ENCODE results near the gene NANOS2.
A peak's percentile ranks its signal among the peaks of the same experiment; 100 is the strongest.
"Not testable (repeated sequence)": the region's sequence is repeated elsewhere in the genome, so short reads cannot be mapped to it uniquely, and the experiment has no call there.

NANOS2 gene

DNA sequence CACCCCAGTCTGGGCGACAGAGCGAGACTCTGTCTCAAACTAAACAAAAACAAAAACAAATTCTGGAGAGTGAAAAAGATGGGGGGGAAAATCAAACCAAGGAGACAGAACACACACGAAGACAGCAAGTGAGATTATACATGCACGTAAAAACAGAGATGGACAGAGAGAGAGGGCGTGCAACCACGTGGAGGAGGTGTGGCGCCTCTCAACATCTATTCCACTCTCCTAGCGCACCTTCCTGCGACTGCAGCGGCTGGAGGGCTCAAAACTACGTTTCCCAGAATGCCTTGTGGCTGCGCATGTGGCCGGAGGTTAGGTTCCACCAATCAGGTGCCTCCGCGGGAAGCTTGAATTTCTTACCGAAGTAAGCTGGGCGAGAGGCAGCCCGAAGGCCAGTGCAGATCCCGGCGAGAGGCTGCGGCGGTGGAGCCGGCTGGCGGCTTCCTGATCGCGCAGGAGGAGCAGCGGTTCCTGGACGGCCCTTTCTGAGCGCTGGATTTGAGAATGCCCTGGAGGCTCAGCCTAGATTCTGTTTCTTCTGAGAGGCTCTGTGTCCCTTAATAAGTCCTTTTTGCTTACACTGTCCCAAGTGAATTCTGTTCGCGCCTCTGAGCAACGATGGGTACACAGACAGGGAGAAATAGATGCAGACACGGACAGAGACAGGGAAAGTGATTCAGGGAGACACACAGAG, 13.1 kb upstream of the NANOS2 start:
- DNase-seq (ENCODE audit: low spot score) = peak; percentile 92

- no peak for DNase-seq (ENCODE audit: low spot score)
These were observed 10.4 kb upstream of the NANOS2 start for GRCh38 chr19:45924891-45925447.

DNA sequence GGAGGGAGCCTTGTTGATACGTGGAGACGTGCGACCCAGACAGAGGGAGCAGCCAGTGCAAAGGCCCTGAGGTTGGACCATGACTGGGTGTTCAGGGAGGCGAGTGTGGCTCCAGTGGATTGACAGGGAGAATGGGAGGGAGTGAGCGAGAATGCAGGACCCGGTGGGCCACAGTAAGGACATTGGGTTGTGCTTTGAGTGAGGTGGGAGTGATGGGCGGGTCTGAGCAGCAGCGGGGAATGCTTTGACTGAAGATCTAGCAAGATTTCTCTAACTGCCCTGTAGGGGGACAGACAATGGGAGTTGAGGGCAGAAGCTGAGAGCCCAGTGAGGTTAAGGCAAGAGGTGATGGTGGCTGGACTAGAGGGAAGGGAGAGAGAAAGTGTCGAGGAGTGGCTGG, 7.7 kb upstream of the NANOS2 start:
- DNase-seq (ENCODE audit: low spot score) = no peak

GRCh38 chr19:45920458-45920857, 5.9 kb upstream of the NANOS2 start:
- DNase-seq (ENCODE audit: low spot score) = no peak

DNA sequence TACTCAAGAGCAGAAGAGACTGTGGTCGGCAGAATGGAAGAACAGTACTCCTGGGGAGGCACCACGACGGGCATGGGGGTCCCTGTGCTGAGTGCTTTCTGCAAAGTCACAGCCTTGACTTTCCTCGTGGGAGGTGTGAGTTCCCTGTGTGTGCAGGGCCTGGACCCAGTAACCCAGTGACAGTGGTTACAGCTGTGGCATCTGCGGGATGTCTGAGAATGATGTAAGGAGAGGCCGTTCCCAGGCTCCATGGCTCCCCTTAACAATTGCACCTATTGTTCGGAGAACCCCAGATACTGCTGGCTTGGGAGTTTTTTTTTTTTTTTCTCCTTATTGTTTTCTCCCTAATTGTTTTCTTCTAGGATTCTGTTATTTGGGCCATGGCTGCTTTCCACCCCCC, 5.1 kb upstream of the NANOS2 start:
- DNase-seq (ENCODE audit: low spot score) = no peak

DNA sequence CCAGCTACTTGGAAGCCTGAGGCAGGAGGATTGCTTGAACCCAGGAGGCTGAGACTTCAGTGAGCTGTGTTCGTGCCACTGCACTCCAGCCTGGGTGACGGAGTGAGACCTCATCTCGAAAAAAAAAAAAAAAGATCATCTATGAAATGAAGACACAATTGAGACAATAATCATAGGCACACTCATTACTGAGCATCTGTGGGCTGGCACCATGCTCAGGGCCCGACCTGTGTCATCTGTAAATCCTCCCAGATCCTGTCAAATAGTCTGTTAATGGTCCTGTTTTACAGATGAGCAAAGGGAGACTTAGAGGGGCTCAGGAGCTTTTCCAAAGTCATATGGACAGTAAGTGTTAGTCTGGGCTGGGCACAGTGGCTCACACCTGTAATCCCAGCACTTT, 4.1 kb upstream of the NANOS2 start:
- DNase-seq (ENCODE audit: low spot score) = no peak

DNA sequence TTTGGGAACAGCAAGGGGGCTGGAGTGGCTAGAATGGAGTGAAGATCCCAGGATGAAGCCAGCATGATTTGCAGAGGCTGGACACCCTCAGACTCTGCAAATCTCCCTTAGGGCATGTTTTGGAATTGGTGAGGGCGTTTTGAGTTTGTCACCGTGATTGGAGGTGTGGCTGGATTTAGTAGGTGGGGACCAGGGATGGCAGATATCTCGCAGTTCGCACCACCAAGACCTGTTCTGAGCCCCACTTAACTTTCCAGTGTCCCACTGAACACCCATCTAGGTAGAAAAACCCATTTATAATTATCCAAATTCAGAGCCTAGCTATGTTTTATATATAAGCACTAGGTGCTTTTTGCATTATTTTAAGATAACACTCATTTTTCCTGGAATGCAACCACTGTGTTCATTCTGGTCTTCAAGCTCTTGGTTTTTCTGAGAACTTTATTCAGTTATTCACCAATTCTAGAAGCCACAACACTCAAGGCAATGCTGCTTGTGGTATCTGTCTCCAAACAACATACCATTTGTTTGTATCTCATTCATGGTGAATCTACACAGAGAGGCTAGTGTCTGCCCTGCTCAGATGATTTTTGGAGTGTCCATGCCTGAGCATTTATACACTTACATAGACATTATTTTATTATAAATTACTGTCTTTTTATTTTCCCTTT, 3.0 kb upstream of the NANOS2 start:
- no peak for DNase-seq (ENCODE audit: low spot score)

- DNase-seq (ENCODE audit: low spot score) = no peak
These were observed 3.3 kb downstream of the NANOS2 start for GRCh38 chr19:45911291-45911690.

- DNase-seq (ENCODE audit: low spot score) = no peak
These were observed 5.6 kb downstream of the NANOS2 start for GRCh38 chr19:45908956-45909355.

DNA sequence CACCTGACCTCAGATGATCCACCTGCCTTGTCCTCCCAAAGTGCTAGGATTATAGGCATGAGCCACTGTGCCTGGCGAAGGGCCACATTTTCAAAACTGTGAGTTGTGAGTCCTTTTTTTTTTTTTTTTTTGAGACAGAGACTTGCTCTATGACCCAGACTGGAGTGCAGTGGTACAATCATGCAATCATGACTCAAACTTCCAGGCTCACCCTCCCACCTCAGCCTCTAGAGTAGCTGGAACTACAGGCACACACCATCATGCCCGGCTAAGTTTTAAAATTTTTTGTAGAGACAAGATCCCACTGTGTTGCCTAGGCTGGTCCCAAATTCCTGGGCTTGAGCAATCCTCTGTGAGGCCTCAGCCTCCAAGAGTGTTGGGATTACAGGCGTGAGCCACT, 8.4 kb downstream of the NANOS2 start:
- DNase-seq (ENCODE audit: low spot score) = no peak

DNA sequence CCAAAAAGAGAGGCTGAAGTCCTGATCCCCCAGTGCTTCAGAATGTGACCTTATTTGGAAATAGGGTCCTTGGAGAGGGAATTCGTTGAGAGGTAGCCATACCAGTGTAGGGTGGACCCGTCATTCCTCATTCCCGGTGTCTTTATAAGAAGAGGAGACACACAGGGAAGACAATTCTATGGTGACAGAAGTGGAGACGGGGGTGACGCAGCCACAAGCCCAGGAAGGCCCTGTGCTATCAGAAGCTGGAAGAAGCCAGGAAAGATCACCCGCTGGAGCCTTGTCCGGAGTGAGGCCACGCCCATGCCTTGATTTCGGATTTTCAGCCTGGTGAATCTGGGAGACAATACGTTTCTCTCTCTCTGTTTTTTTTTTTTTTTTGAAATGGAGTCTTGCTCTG, 9.6 kb downstream of the NANOS2 start:
- DNase-seq (ENCODE audit: low spot score) = no peak

GRCh38 chr19:45902651-45903625, 11.6 kb downstream of the NANOS2 start:
- peak; percentile 99 for DNase-seq (ENCODE audit: low spot score)

DNA sequence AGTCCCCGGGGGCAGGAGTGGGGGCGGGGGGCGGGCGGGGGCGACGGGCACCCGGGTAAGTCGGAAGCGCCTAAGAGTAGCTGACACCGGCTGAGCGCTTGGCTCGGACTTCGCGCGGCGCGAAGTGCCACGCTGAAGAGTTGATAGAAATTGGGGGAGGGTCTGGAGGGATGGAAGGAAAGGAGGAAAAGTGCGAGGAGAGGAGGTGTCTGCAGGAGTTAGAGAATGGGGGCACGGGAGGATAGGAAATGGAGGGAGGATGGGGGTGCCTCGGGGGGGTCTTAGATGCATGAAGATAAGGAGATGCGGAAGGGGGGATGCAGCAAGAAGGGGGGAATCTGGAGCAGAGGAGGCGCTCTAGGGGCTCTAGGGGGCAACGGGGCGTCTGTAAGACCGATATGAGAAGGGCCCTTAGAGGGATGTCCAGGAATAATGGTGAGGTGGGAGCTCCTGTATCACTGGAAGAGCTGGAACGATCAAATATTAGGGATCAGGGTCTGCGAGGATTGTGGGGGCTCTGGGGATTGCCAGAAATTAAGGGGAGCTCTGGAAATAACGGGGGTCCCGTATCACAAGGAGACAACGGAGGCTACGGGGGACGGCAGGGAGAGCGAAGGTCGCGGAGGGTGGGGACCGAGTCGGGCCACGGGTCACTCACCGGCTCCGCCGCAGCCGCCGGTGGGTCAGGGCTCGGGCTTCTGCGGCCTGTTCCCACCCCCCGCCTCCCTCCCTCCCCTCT, 12.5 kb downstream of the NANOS2 start, which contains the start of gene MYPOP:
MYPOP (minus strand) TSS at position 702 of the 739 bp plus-strand sequence. CDS start 840 bp downstream, outside the sequence.
- DNase-seq (ENCODE audit: low spot score) = no peak

DNA sequence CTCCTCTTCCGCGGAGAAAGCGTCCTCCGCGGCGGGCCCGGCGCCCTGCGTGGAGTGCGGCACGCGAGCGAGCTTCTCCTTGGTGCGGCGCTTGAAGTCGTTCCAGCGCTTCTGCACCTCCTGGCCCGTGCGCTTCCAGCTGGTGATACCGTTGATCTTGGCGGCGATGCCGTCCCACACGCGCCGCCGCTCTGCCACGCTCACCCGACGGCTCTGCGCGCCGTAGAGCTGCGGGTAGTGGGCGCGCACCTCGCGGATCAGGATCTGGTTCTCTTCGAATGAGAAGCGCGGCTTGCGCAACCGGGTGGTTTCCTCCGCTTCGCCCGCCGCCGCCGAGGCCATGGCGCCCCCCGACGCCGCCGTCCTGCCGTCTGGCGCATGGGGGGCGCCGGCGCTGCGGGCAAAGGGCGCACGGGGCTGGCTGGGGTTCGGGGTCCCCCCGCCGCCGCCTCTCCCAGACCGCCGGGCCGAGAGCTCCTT, 13.1 kb downstream of the NANOS2 start:
- DNase-seq (ENCODE audit: low spot score) = no peak

DNA sequence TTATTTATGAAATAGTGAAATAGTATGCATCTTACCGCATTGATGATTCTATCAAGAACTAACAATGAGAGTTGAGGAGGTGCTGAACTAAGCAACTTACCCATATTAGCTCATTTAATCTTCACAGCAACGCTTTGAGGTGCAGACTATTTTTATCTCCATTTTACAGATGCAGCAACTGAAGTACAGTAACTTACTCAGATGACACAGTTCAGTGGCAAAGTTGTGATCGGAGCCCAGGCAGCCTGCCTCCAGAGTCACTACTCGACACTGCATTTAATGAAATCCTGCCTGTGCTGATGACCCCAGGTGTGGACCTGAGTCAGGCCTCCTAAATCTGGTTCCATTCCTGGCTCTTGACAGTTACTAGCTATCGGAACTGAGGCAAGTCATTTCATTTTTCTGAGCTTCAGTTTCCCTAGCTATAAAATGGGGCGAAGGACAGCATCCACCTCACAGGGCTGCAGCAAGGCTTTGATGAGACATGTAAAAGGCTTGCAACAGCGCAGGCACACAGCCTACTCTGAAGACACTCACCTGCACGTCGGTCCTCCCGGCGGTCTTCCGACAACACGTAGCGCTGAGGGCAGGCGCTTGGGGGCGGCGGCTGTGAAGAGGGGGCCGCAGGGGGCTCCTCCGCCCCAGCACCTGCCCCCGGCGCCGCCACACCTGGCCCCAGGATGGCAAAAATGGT, 13.7 kb downstream of the NANOS2 start:
- DNase-seq (ENCODE audit: low spot score) = no peak

- DNase-seq (ENCODE audit: low spot score) = no peak
These were observed 14.5 kb downstream of the NANOS2 start for GRCh38 chr19:45899919-45900589.

- DNase-seq (ENCODE audit: low spot score) = no peak
These were observed 15.3 kb downstream of the NANOS2 start for GRCh38 chr19:45899253-45899652.

DNA sequence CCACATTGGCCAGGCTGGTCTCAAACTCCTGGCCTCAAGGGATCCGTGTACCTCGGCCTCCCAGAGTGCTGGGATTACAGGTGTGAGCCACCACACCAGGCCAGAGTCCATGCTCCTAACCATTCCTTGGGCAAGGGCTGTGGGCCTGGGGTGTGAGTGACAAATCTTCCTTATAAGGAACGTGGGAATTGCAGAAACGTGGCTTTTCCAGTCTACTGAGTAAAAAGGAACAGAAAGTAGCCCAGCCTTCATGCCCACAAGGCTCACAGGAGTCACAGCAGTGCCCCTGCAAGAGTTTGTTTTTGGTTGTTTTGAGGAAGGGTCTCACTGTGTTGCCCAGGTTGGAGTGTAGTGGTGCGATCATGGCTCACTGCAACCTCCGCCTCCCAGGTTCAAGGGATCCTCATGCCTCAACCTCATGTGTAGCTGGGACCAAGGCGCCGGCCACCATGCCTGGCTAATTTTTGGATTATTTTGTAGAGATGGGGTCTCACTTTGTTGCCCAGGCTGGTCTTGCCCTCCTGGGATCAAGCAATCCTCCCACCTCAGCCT, 17.2 kb downstream of the NANOS2 start:
- DNase-seq (ENCODE audit: low spot score) = no peak

DNA sequence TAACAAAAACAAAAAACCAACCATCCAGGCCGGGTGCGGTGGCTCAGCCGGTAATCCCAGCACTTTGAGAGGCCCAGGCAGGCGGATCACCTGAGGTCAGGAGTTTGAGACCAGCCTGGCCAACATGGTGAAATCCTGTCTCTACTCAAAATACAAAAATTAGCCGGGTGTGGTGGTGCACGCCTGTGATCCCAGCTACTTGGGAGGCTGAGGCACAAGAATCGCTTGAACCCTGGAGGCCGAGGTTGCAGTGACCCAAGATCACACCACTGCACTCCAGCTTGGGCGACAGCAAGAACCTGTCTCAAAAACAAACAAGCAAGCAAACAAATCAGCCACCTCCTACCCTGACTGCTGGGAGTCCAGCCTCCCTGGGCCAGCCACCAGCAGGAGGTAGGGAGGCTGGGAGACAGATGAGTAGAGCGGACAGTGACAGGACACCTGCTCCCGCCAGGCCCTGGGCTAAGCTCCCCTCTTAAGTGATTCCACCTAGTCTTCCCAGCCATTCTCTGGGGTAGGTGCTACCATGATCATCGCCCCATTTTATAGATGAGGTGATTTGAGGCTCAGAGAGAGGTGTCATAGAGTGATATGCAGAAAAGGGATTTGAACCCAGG, 18.5 kb downstream of the NANOS2 start:
- DNase-seq (ENCODE audit: low spot score) = not testable (repeated sequence)
